ENCODE measurements around the gene ATP6V0A1. TPM values are rescaled to one million over a fixed set of nuclear protein-coding genes. Genes with fewer than 3 reads are reported as not detected.
A peak's percentile ranks its signal among the peaks of the same experiment; 100 is the strongest.

ATP6V0A1 gene
- total RNA-seq = 10 to 100 TPM; 78.0 to 80.3 TPM

- Histone ChIP-seq H3K9me3 (no peaks in the 10 kb centered on the region), H3K36me3 (no peaks in the 10 kb centered on the region), H3K27ac (peak within 1 kb of the TSS; percentile 94 to 98), H3K4me1 (replicated peaks) (no peaks in the 10 kb centered on the region), H3K4me3 (peak within 1 kb of the TSS; percentile 57 to 61), H3K27me3 (replicated peaks; ENCODE audit: insufficient read depth) (no peaks in the 10 kb centered on the region)
- intact Hi-C loops (cut with DNase I) = loop anchor here (2.0 to 5.0 kb wide), 3 partner anchors 36 to 62 kb away; partner anchors contain the start of gene CAVIN1
- TF ChIP-seq CTCF (IDR thresholded peaks at IDR 0.05) (no peak), POLR2A (IDR thresholded peaks at IDR 0.05) (peak; percentile 75), POLR2AphosphoS5 (IDR thresholded peaks at IDR 0.05) (peak; percentile 87)
- WGBS = under 1% methylated on average over 45 of the region's 45 CpGs
- DNase-seq (ENCODE audit: low spot score) = peak; percentile 93
These were observed at the start of gene ATP6V0A1 for GRCh38 chr17:42458497-42459255. Gene ATP6V0A1, plus strand, starts transcription at chr17:42458878. Its CDS starts 2,017 bp downstream, at chr17:42460895.

GRCh38 chr17:42409523-42410318 lies 49.0 kb upstream of the ATP6V0A1 start:
- peak overlapping the region; percentile 76 to 77 for H3K27ac ChIP-seq
- 5% methylated on average over 4 of the region's 5 CpGs for WGBS
- H3K36me3 ChIP-seq = peaks cover under 1 to 4% of the 10 kb centered on the region in 2 donors
- H3K27me3 ChIP-seq (replicated peaks; ENCODE audit: insufficient read depth) = no peaks in the 10 kb centered on the region
- H3K4me1 ChIP-seq (replicated peaks) = peaks cover 18% of the 10 kb centered on the region
- no peak overlapping the region for H3K4me3 ChIP-seq
- TF ChIP-seq CTCF (IDR thresholded peaks at IDR 0.05) (no peak), POLR2AphosphoS5 (IDR thresholded peaks at IDR 0.05) (peak; percentile 79), POLR2A (IDR thresholded peaks at IDR 0.05) (peak; percentile 23)
- intact Hi-C loops (cut with DNase I) = no loop called here
- peak; percentile 79 for DNase-seq (ENCODE audit: low spot score)
- H3K9me3 ChIP-seq = no peaks in the 10 kb centered on the region

- WGBS = 46% methylated on average over 5 of the region's 5 CpGs
- H3K4me1 ChIP-seq (replicated peaks) = peaks cover 21% of the 10 kb centered on the region
These were observed 48.4 kb upstream of the ATP6V0A1 start for GRCh38 chr17:42410319-42410685.

GRCh38 chr17:42411361-42411760 lies 47.3 kb upstream of the ATP6V0A1 start:
- no peaks in the 10 kb centered on the region for H3K27me3 ChIP-seq (replicated peaks; ENCODE audit: insufficient read depth)
- peaks cover 21% of the 10 kb centered on the region for H3K4me1 ChIP-seq (replicated peaks)
- DNase-seq (ENCODE audit: low spot score) = no peak
- H3K9me3 ChIP-seq = no peaks in the 10 kb centered on the region
- peak overlapping the region; percentile 22 to 39 for H3K27ac ChIP-seq
- H3K4me3 ChIP-seq = no peak overlapping the region
- WGBS = 19% methylated on average over 4 of the region's 4 CpGs
- TF ChIP-seq POLR2A (IDR thresholded peaks at IDR 0.05) (no peak), CTCF (IDR thresholded peaks at IDR 0.05) (no peak), POLR2AphosphoS5 (IDR thresholded peaks at IDR 0.05) (no peak)
- no peaks in the 10 kb centered on the region for H3K36me3 ChIP-seq
- intact Hi-C loops (cut with DNase I) = no loop called here

More at GRCh38 chr17:42410319-42410685, 48.4 kb upstream of the ATP6V0A1 start:
- Histone ChIP-seq H3K27me3 (replicated peaks; ENCODE audit: insufficient read depth) (no peaks in the 10 kb centered on the region), H3K9me3 (no peaks in the 10 kb centered on the region), H3K36me3 (no peaks in the 10 kb centered on the region), H3K4me3 (no peak overlapping the region), H3K27ac (peak overlapping the region; percentile 76 to 77)
- intact Hi-C loops (cut with DNase I) = no loop called here
- no peak for DNase-seq (ENCODE audit: low spot score)
- TF ChIP-seq CTCF (IDR thresholded peaks at IDR 0.05) = no peak
- no peak for TF ChIP-seq POLR2A (IDR thresholded peaks at IDR 0.05)
- no peak for TF ChIP-seq POLR2AphosphoS5 (IDR thresholded peaks at IDR 0.05)
